Measurements from ENCODE around the gene NCR2.

Gene NCR2

DNA sequence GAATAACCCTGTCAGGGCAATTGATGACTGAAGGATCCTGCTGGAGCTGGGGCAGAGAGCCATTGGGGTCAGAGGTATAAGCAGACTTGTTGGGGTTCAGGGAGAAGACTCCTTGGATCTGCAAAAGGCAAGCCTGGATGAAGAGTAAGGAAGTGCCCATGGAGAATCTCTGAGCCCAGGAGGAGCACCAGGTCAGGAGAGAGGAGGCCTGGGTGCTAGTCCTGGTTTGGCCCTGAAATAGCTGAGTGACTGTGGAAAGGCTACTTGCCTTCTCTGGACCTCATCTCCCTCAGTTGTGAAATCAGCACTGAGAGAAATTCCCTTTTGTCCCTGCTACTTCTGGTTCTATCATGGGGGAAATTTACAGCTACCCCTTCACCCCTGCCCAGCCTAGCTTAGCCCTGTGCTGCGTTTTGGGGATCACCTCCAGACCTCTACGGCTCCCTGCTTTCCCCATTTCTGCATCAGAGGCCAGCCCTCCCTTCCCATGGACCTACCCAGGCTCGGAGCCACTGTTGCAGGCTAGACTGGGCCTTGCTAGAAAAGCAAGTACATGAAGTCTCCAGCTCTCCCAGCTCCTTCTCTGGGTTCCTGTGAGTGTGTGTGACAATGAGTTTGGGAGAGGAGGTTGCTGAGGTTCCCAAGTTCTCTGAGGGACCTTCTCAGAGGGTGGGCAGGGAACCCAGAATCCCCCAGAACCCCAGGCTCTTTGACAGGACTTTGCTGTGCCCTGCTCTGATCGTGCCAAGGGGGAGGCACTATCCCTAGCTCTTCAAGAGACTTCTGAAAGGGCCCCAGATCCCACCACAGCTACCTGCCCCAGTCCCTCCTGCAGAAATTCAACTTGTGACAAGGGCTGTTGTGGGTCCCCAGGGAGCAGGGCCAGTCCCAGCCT lies 2.3 kb upstream of the NCR2 start:
- Histone ChIP-seq H3K4me3 (ENCODE audit: severe bottlenecking) (no peak overlapping the region), H3K9me3 (ENCODE audit: severe bottlenecking) (no peaks in the 10 kb centered on the region), H3K27ac (ENCODE audit: poor library complexity, severe bottlenecking) (no peak overlapping the region), H3K36me3 (ENCODE audit: low read depth) (no peaks in the 10 kb centered on the region), H3K27me3 (ENCODE audit: insufficient read depth, poor library complexity, severe bottlenecking) (peaks cover 11% of the 10 kb centered on the region), H3K4me1 (ENCODE audit: insufficient read depth, poor library complexity, severe bottlenecking) (no peaks in the 10 kb centered on the region)
- TF ChIP-seq, protein P1, sequence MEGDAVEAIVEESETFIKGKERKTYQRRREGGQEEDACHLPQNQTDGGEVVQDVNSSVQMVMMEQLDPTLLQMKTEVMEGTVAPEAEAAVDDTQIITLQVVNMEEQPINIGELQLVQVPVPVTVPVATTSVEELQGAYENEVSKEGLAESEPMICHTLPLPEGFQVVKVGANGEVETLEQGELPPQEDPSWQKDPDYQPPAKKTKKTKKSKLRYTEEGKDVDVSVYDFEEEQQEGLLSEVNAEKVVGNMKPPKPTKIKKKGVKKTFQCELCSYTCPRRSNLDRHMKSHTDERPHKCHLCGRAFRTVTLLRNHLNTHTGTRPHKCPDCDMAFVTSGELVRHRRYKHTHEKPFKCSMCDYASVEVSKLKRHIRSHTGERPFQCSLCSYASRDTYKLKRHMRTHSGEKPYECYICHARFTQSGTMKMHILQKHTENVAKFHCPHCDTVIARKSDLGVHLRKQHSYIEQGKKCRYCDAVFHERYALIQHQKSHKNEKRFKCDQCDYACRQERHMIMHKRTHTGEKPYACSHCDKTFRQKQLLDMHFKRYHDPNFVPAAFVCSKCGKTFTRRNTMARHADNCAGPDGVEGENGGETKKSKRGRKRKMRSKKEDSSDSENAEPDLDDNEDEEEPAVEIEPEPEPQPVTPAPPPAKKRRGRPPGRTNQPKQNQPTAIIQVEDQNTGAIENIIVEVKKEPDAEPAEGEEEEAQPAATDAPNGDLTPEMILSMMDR (IDR thresholded peaks at IDR 0.05; ENCODE audit: poor library complexity, severe bottlenecking) = no peak
- ATAC-seq (ENCODE audit: low read depth) (no peak), DNase-seq (ENCODE audit: low spot score) (no peak)

DNA sequence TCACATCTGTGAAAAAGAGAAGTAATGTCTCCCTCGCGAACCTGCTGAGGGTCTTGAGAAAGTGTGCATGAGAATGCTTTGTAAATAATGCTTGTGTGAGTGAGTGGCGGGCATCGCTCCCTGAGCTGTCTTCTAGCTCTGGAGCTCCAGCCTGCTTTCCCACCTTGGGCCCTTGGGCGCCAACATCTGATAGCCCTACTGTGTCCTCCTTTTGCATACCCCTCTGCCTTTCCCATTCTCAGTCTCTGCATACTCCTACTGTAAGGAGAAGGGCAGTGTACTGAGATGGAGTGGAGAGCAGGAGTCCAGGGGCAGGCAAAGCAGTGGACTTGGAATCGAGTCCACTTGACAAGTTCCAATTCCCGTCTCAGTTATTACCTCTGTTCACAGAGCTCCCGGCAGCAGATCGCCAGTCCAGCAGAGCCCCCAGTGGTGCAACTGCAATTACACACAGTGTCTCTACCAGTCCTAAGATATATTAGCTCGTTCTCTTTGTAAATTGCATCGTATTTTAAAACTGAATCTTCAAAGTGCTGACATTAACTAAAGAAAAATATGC lies 847 bp upstream of the NCR2 start:
- no peak overlapping the region for H3K4me3 ChIP-seq (ENCODE audit: severe bottlenecking)
- TF ChIP-seq, protein P1 (IDR thresholded peaks at IDR 0.05; ENCODE audit: poor library complexity, severe bottlenecking) = no peak
- H3K9me3 ChIP-seq (ENCODE audit: severe bottlenecking) = no peaks in the 10 kb centered on the region
- peaks cover 19% of the 10 kb centered on the region for H3K27me3 ChIP-seq (ENCODE audit: insufficient read depth, poor library complexity, severe bottlenecking)
- H3K27ac ChIP-seq (ENCODE audit: poor library complexity, severe bottlenecking) = no peak overlapping the region
- ATAC-seq (ENCODE audit: low read depth) (no peak; the same call in 2 of the 3 replicates), DNase-seq (ENCODE audit: low spot score) (no peak)
- no peaks in the 10 kb centered on the region for H3K4me1 ChIP-seq (ENCODE audit: insufficient read depth, poor library complexity, severe bottlenecking)
- no peaks in the 10 kb centered on the region for H3K36me3 ChIP-seq (ENCODE audit: low read depth)

DNA sequence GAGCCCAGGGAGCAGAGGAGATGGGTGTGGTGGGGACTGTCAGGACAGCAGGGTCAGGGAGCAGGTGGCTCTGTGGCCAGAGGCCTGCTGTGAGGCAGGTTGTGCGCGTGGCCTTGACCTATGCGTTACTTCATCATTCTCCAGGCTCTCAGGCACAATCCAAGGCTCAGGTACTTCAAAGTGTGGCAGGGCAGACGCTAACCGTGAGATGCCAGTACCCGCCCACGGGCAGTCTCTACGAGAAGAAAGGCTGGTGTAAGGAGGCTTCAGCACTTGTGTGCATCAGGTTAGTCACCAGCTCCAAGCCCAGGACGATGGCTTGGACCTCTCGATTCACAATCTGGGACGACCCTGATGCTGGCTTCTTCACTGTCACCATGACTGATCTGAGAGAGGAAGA lies 535 bp downstream of the NCR2 start:
- no peak for DNase-seq (ENCODE audit: low spot score)
- no peak overlapping the region for H3K27ac ChIP-seq (ENCODE audit: poor library complexity, severe bottlenecking)
- H3K4me1 ChIP-seq (ENCODE audit: insufficient read depth, poor library complexity, severe bottlenecking) = no peaks in the 10 kb centered on the region
- TF ChIP-seq, protein P1 (IDR thresholded peaks at IDR 0.05; ENCODE audit: poor library complexity, severe bottlenecking) = no peak
- H3K27me3 ChIP-seq (ENCODE audit: insufficient read depth, poor library complexity, severe bottlenecking) = peaks cover 19% of the 10 kb centered on the region
- no peak overlapping the region for H3K4me3 ChIP-seq (ENCODE audit: severe bottlenecking)
- ATAC-seq (ENCODE audit: low read depth) = no peak
- H3K36me3 ChIP-seq (ENCODE audit: low read depth) = no peaks in the 10 kb centered on the region
- H3K9me3 ChIP-seq (ENCODE audit: severe bottlenecking) = no peaks in the 10 kb centered on the region

DNA sequence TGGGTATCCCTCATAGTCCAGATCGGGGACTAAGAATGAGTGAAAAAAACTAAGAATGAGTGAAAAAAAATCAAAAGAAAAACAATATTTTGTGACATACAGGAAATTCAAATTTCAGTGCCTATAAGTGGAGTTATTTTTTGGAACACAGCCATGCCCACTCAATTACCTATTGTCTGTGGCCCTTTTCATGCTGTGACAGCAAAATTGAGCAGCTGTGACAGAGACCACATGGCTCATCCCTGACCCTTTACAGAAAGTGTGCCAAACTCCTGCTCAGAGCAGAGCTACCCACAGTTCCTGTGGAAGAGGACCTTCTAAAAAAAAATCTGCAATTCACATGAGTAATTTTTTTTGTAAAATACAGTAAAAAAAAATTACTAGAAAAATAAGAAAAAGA lies 1.4 kb downstream of the NCR2 start:
- Histone ChIP-seq H3K4me1 (ENCODE audit: insufficient read depth, poor library complexity, severe bottlenecking) (no peaks in the 10 kb centered on the region), H3K27me3 (ENCODE audit: insufficient read depth, poor library complexity, severe bottlenecking) (peaks cover 19% of the 10 kb centered on the region), H3K4me3 (ENCODE audit: severe bottlenecking) (no peak overlapping the region), H3K9me3 (ENCODE audit: severe bottlenecking) (no peaks in the 10 kb centered on the region), H3K36me3 (ENCODE audit: low read depth) (no peaks in the 10 kb centered on the region), H3K27ac (ENCODE audit: poor library complexity, severe bottlenecking) (no peak overlapping the region)
- DNase-seq (ENCODE audit: low spot score) (no peak), ATAC-seq (ENCODE audit: low read depth) (no peak)
- TF ChIP-seq, protein P1 (IDR thresholded peaks at IDR 0.05; ENCODE audit: poor library complexity, severe bottlenecking) = no peak

DNA sequence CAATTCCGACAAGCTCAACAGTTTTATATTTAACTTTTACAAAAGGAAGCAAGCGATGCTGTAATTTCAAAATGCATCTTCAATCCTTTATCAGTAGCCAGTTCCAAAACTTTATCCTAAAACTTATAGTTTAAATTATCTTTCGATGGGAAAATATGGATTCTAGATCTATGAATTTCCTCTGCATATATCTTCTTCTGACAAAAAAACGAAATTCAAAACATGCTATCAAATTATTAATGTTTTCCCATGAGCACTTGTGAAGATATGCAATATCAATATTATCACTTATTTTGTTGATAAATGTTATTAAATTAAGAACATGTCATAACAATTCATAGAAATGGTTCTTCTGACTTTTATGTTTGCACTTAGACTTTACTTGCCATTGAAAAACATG lies 2.3 kb downstream of the NCR2 start:
- H3K4me1 ChIP-seq (ENCODE audit: insufficient read depth, poor library complexity, severe bottlenecking) = no peaks in the 10 kb centered on the region
- no peak for ATAC-seq (ENCODE audit: low read depth)

More for the DNA sequence above, 2.3 kb downstream of the NCR2 start:
- TF ChIP-seq, protein P1 (IDR thresholded peaks at IDR 0.05; ENCODE audit: poor library complexity, severe bottlenecking) = no peak
- no peak for DNase-seq (ENCODE audit: low spot score)
- H3K27me3 ChIP-seq (ENCODE audit: insufficient read depth, poor library complexity, severe bottlenecking) = peaks cover 19% of the 10 kb centered on the region
- no peaks in the 10 kb centered on the region for H3K9me3 ChIP-seq (ENCODE audit: severe bottlenecking)
- no peak overlapping the region for H3K27ac ChIP-seq (ENCODE audit: poor library complexity, severe bottlenecking)
- H3K4me3 ChIP-seq (ENCODE audit: severe bottlenecking) = no peak overlapping the region
- no peaks in the 10 kb centered on the region for H3K36me3 ChIP-seq (ENCODE audit: low read depth)

Data from RWPE2 (cell line).